Thymus (tissue), 14 donors: ENCODE measurements around the gene ADAMTS17. TPM values are rescaled to one million over a fixed set of nuclear protein-coding genes. Genes with fewer than 3 reads are reported as not detected.

Source experiments
- DNase-seq, 9 donors: peaks; one replicate each; pipeline ENCODE4 v3.0.0-alpha.2; 2013; ENCODE audit warnings: low spot score in 9 of 9, low read depth in 6 of 9, missing footprints in 1 of 9
- H3K27ac ChIP-seq, 2 donors: one replicate each; pipeline ENCODE4 v1.5.1; 2013; ENCODE audit warnings: control low read depth in 1 of 2, low read depth in 1 of 2, low read length in 1 of 2, mild to moderate bottlenecking in 1 of 2, moderate library complexity in 1 of 2
- H3K27me3 ChIP-seq, 2 donors: one replicate each; pipeline ENCODE4 v1.5.1; 2013; ENCODE audit warnings: low read length in 1 of 2; ENCODE audit not compliant: control insufficient read depth in 2 of 2, insufficient read depth in 1 of 2
- H3K36me3 ChIP-seq, 2 donors: one replicate each; pipeline ENCODE4 v1.5.1; 2013; ENCODE audit warnings: low read length in 1 of 2, mild to moderate bottlenecking in 1 of 2, moderate library complexity in 1 of 2; ENCODE audit not compliant: control insufficient read depth in 2 of 2, insufficient read depth in 2 of 2
- H3K4me1 ChIP-seq, 2 donors: one replicate each; pipeline ENCODE4 v1.5.1; 2013; ENCODE audit warnings: low read length in 2 of 2; ENCODE audit not compliant: control insufficient read depth in 2 of 2, insufficient read depth in 2 of 2
- H3K4me3 ChIP-seq, 2 donors: one replicate each; pipeline ENCODE4 v1.5.1; 2013; ENCODE audit warnings: low read length in 2 of 2, control low read depth in 1 of 2, mild to moderate bottlenecking in 1 of 2
- H3K9me3 ChIP-seq, 2 donors: one replicate each; pipeline ENCODE4 v1.5.1; 2013; ENCODE audit warnings: low read length in 1 of 2, mild to moderate bottlenecking in 1 of 2; ENCODE audit not compliant: control insufficient read depth in 2 of 2, insufficient read depth in 1 of 2
- WGBS: extraction: QIAGEN DNeasy Blood & Tissue Kit; methylation state at CpG from one replicate; pipeline ENCODE4 v1.1.7; 2013; 5-methylcytosine and 5-hydroxymethylcytosine counted together
- long read RNA-seq, 10 donors: transcript quantifications; one replicate each; lab custom pipeline, GENCODE V29; 2026
- polyA plus RNA-seq: library from polyadenylated mRNA; stranded (reverse); fragments of 200-250 nt; gene quantifications from one replicate; pipeline ENCODE4 v1.2.3, GENCODE V29; 2013
- total RNA-seq: library from RNA; stranded (reverse); fragments of 120-200 nt; gene quantifications from one replicate; pipeline ENCODE4 v1.2.4, GENCODE V29; 2013
- donor health status: healthy.

The ADAMTS17 gene
- total RNA-seq = 10.4 TPM
- polyA plus RNA-seq = 5.6 TPM
- long read RNA-seq, donor 1 = 0 reads
- long read RNA-seq, donor 2 = 0 reads
- long read RNA-seq, donor 3, partial matches to known transcripts = 0 of 1 reads
- long read RNA-seq, donor 3, other reads (novel, unspliced or antisense) = 0 of 1 reads
- long read RNA-seq, donor 4, partial matches to known transcripts = 0 of 1 reads
- long read RNA-seq, donor 4, other reads (novel, unspliced or antisense) = 0 of 1 reads
- long read RNA-seq, donor 5 = 0 reads
- long read RNA-seq, donor 6 = 0 reads
- long read RNA-seq, donor 7 = 0 reads
- long read RNA-seq, donor 8 = 0 reads
- long read RNA-seq, donor 9 = 0 reads
- long read RNA-seq, donor 10 = 0 reads

GRCh38 chr15:100341750-100342560 is at the start of gene ADAMTS17:
ADAMTS17 (minus strand) TSS chr15:100341975; CDS start chr15:100341899, 76 bp downstream.
- no peaks in the 10 kb centered on the region for H3K36me3 ChIP-seq
- peaks cover 31 to 51% of the 10 kb centered on the region in 2 donors for H3K27me3 ChIP-seq
- peak within 1 kb of the TSS in 1 of 2 donors; percentile 69 for H3K27ac ChIP-seq
- WGBS = 5% methylated on average over 59 of the region's 59 CpGs
- peak; percentile 57 to 90 (median 78) for DNase-seq
- peaks cover 3 to 6% of the 10 kb centered on the region in 2 donors for H3K4me1 ChIP-seq
- H3K4me3 ChIP-seq = peak within 1 kb of the TSS; percentile 24 to 65
- H3K9me3 ChIP-seq = peaks cover 3 to 6% of the 10 kb centered on the region in 2 donors

- Histone ChIP-seq H3K4me1 (no peaks in the 10 kb centered on the region), H3K27ac (no peak overlapping the region), H3K4me3 (no peak overlapping the region), H3K9me3 (peaks cover 5 to 43% of the 10 kb centered on the region in 2 donors), H3K27me3 (no peaks in the 10 kb centered on the region), H3K36me3 (no peaks in the 10 kb centered on the region)
- 96% methylated on average over 3 of the region's 3 CpGs for WGBS
- no peak for DNase-seq
These were observed 43.7 kb upstream of the ADAMTS17 start for GRCh38 chr15:100385300-100386050.

GRCh38 chr15:100384108-100384410 is 42.3 kb upstream of the ADAMTS17 start:
- H3K27me3 ChIP-seq = no peaks in the 10 kb centered on the region
- peaks cover 5 to 43% of the 10 kb centered on the region in 2 donors for H3K9me3 ChIP-seq
- 84% methylated on average over 10 of the region's 10 CpGs for WGBS
- no peaks in the 10 kb centered on the region for H3K4me1 ChIP-seq
- H3K4me3 ChIP-seq = no peak overlapping the region
- DNase-seq = no peak
- H3K36me3 ChIP-seq = no peaks in the 10 kb centered on the region
- no peak overlapping the region for H3K27ac ChIP-seq

GRCh38 chr15:100383302-100384107 is 41.7 kb upstream of the ADAMTS17 start:
- H3K27me3 ChIP-seq = no peaks in the 10 kb centered on the region
- H3K9me3 ChIP-seq = peaks cover 5 to 43% of the 10 kb centered on the region in 2 donors
- no peak overlapping the region for H3K4me3 ChIP-seq
- no peaks in the 10 kb centered on the region for H3K4me1 ChIP-seq
- H3K27ac ChIP-seq = no peak overlapping the region
- no peaks in the 10 kb centered on the region for H3K36me3 ChIP-seq
- WGBS = 41% methylated on average over 3 of the region's 3 CpGs
- peak in 2 of 9 donors; percentile 9 to 11 for DNase-seq

GRCh38 chr15:100373942-100374341 is 32.2 kb upstream of the ADAMTS17 start:
- peaks cover 0 to 4% of the 10 kb centered on the region in 2 donors for H3K9me3 ChIP-seq
- H3K36me3 ChIP-seq = no peaks in the 10 kb centered on the region
- H3K4me1 ChIP-seq = no peaks in the 10 kb centered on the region
- H3K27me3 ChIP-seq = peaks cover 18 to 21% of the 10 kb centered on the region in 2 donors
- DNase-seq = no peak
- no peak overlapping the region for H3K27ac ChIP-seq
- 27% methylated on average over 8 of the region's 8 CpGs for WGBS
- no peak overlapping the region for H3K4me3 ChIP-seq

GRCh38 chr15:100373120-100373896 is 31.5 kb upstream of the ADAMTS17 start:
- Histone ChIP-seq H3K36me3 (no peaks in the 10 kb centered on the region), H3K4me3 (no peak overlapping the region), H3K9me3 (peaks cover 0 to 4% of the 10 kb centered on the region in 2 donors), H3K4me1 (no peaks in the 10 kb centered on the region), H3K27me3 (peaks cover 18 to 21% of the 10 kb centered on the region in 2 donors), H3K27ac (no peak overlapping the region)
- WGBS = 4% methylated on average over 81 of the region's 82 CpGs
- no peak for DNase-seq

- no peak overlapping the region for H3K27ac ChIP-seq
- peaks cover 0 to under 1% of the 10 kb centered on the region in 2 donors for H3K9me3 ChIP-seq
- 29% methylated on average over 9 of the region's 9 CpGs for WGBS
- DNase-seq = no peak
- no peaks in the 10 kb centered on the region for H3K36me3 ChIP-seq
- no peaks in the 10 kb centered on the region for H3K4me1 ChIP-seq
- H3K4me3 ChIP-seq = no peak overlapping the region
- peaks cover 18 to 21% of the 10 kb centered on the region in 2 donors for H3K27me3 ChIP-seq
These were observed 31.0 kb upstream of the ADAMTS17 start for GRCh38 chr15:100372739-100373119.

- no peaks in the 10 kb centered on the region for H3K36me3 ChIP-seq
- H3K9me3 ChIP-seq = no peaks in the 10 kb centered on the region
- no peak overlapping the region for H3K4me3 ChIP-seq
- H3K27me3 ChIP-seq = peaks cover 0 to 3% of the 10 kb centered on the region in 2 donors
- DNase-seq = no peak
- no peak overlapping the region for H3K27ac ChIP-seq
- no peaks in the 10 kb centered on the region for H3K4me1 ChIP-seq
- 83% methylated on average over 2 of the region's 2 CpGs for WGBS
These were observed 13.6 kb upstream of the ADAMTS17 start for GRCh38 chr15:100355342-100355741.
